Calu3 (cell line): Measurements from ENCODE around the gene MCAM. TPM values are rescaled to one million over a fixed set of nuclear protein-coding genes. Genes with fewer than 3 reads are reported as not detected.
A peak's percentile ranks its signal among the peaks of the same experiment; 100 is the strongest.

Experiments used
- BruUV-seq: library from RNA; stranded (reverse); fragments of 400-500 nt; replicated peaks from 2 replicates; lab custom pipeline; 2021; lab: Mats Ljungman, UMichigan
- CTCF ChIA-PET: fragments of 300-600 bp; sonication (Branson Sonifier 250); formaldehyde crosslinking; loops from one replicate; lab custom pipeline; 2022; ENCODE audit warnings: antibody characterized with exemption; lab: Charles Lee
- DNase-seq: peaks from one replicate; pipeline ENCODE4 v3.0.0; 2022
- H3K27ac Mint-ChIP-seq: one replicate; pipeline ENCODE4 v1.8.0; 2022; ENCODE audit warnings: mixed read lengths; ENCODE audit not compliant: unreplicated experiment
- H3K27me3 Mint-ChIP-seq: one replicate; pipeline ENCODE4 v1.8.0; 2022; ENCODE audit warnings: mixed read lengths; ENCODE audit not compliant: unreplicated experiment
- H3K36me3 Mint-ChIP-seq: one replicate; pipeline ENCODE4 v1.8.0; 2022; ENCODE audit warnings: mild to moderate bottlenecking, moderate library complexity, mixed read lengths; ENCODE audit not compliant: insufficient read depth, unreplicated experiment
- H3K4me1 Mint-ChIP-seq: one replicate; pipeline ENCODE4 v1.8.0; 2022; ENCODE audit warnings: mild to moderate bottlenecking, low read depth, mixed read lengths; ENCODE audit not compliant: unreplicated experiment
- H3K4me3 Mint-ChIP-seq: one replicate; pipeline ENCODE4 v1.8.0; 2022; ENCODE audit warnings: mild to moderate bottlenecking, low read depth, moderate library complexity, mixed read lengths; ENCODE audit not compliant: unreplicated experiment
- H3K9me3 Mint-ChIP-seq: one replicate; pipeline ENCODE4 v1.8.0; 2022; ENCODE audit warnings: low read depth, mixed read lengths; ENCODE audit not compliant: unreplicated experiment
- intact Hi-C: fragments of 100-400 bp; cut with micrococcal nuclease; formaldehyde crosslinking; loops from one replicate; pipeline ENCODE4 v1.10.0; 2022; ENCODE audit not compliant: unreplicated experiment
- total RNA-seq: library from RNA; stranded (reverse); gene quantifications from 2 replicates; pipeline ENCODE4 v1.2.3, GENCODE V29; 2022
- TF ChIP-seq, protein P1 (sequence below): fragments of 200-600 bp; IDR thresholded peaks from one replicate; pipeline ENCODE4 v1.8.0; 2022; ENCODE audit warnings: antibody characterized with exemption; ENCODE audit not compliant: unreplicated experiment

The MCAM gene
- total RNA-seq, 1 experiment from 2014 or later = 25.1 TPM

DNA sequence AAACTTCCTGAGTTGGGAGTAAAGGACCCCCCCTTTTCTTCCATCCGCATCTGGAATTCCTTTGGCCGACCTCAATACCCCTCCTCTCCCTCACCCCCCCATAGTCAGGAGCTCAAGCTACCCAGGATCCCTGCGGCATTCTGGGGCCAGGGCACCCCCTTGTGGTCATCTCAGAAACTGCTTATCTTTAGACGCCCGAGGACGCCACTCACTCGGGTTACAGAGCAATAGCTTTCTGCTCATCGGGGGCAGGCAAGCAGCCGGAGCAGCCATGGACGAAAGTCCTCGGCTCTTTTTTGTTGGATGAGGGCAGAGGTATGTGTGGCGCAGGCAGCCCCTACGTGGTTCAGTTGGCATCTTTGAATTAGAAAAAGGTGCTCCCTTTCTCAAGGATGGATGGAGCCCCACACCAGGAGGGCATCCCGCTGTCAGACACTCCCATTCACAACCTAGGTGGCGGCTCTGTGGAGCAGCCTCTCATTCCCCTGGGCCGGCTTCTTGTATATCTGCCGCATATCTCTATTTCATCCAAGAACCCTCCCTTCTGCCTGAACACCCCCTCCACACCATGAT lies 21.5 kb upstream of the MCAM start:
- Mint-ChIP-seq H3K9me3 (no peaks in the 10 kb centered on the region), H3K4me1 (peaks cover 8% of the 10 kb centered on the region), H3K4me3 (no peak overlapping the region), H3K27ac (no peak overlapping the region), H3K27me3 (peaks cover 29% of the 10 kb centered on the region), H3K36me3 (peaks cover 39% of the 10 kb centered on the region)
- intact Hi-C loops = no loop called here
- peak; percentile 74 for DNase-seq
- TF ChIP-seq, protein P1, sequence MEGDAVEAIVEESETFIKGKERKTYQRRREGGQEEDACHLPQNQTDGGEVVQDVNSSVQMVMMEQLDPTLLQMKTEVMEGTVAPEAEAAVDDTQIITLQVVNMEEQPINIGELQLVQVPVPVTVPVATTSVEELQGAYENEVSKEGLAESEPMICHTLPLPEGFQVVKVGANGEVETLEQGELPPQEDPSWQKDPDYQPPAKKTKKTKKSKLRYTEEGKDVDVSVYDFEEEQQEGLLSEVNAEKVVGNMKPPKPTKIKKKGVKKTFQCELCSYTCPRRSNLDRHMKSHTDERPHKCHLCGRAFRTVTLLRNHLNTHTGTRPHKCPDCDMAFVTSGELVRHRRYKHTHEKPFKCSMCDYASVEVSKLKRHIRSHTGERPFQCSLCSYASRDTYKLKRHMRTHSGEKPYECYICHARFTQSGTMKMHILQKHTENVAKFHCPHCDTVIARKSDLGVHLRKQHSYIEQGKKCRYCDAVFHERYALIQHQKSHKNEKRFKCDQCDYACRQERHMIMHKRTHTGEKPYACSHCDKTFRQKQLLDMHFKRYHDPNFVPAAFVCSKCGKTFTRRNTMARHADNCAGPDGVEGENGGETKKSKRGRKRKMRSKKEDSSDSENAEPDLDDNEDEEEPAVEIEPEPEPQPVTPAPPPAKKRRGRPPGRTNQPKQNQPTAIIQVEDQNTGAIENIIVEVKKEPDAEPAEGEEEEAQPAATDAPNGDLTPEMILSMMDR = peak; percentile 42
- CTCF ChIA-PET = interaction anchor here (0.6 to 2.7 kb wide), 19 partner anchors 10 to 304 kb away, joined by 3 to 14 read pairs (median 4); partner anchors contain the start of gene USP2
- BruUV-seq = no TSS peak

DNA sequence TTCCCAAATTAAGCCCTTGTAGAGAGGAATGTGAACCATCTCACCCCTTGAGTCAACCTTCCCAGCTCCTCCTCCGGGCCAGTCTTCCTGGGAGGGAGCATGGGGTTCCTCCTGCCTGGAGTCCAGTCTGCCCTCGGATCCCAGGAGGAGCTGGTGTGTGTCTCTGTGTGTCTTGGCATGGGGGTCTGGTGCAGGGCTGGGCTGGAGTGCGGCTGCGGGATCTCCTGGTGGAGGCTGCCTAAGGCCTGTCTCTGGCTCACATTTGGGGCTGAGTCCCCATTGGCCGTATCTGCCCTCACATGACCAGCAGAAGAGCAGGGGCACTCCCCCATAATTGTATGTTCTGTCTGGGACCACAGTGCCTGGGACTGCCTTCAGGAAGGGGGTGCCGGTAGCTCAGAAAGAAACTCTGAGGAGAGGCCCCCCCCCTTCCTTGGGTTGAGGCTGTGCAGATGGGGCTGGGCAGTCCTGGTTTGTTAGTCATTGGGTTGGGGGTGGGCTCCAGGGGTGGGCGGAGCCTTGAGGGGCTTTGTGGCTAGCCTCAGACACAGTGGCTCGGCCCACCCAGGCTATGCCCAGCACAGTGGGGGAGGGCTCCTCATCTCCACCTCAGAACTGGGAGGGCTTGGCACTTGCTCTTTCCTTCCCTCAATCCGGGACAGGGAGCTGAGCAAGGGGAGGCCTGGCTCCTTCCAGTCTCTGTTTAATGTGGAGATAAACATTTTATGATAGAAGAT lies 20.8 kb upstream of the MCAM start:
- Mint-ChIP-seq H3K4me3 (no peak overlapping the region), H3K27ac (no peak overlapping the region), H3K27me3 (peaks cover 22% of the 10 kb centered on the region), H3K36me3 (peaks cover 40% of the 10 kb centered on the region), H3K4me1 (peaks cover 8% of the 10 kb centered on the region), H3K9me3 (no peaks in the 10 kb centered on the region)
- intact Hi-C loops = no loop called here
- CTCF ChIA-PET = interaction anchor here (0.6 to 2.7 kb wide), 16 partner anchors 10 to 238 kb away, joined by 3 to 14 read pairs (median 4); partner anchors contain the start of gene USP2
- DNase-seq = no peak
- TF ChIP-seq, protein P1 = no peak
- BruUV-seq = no TSS peak

DNA sequence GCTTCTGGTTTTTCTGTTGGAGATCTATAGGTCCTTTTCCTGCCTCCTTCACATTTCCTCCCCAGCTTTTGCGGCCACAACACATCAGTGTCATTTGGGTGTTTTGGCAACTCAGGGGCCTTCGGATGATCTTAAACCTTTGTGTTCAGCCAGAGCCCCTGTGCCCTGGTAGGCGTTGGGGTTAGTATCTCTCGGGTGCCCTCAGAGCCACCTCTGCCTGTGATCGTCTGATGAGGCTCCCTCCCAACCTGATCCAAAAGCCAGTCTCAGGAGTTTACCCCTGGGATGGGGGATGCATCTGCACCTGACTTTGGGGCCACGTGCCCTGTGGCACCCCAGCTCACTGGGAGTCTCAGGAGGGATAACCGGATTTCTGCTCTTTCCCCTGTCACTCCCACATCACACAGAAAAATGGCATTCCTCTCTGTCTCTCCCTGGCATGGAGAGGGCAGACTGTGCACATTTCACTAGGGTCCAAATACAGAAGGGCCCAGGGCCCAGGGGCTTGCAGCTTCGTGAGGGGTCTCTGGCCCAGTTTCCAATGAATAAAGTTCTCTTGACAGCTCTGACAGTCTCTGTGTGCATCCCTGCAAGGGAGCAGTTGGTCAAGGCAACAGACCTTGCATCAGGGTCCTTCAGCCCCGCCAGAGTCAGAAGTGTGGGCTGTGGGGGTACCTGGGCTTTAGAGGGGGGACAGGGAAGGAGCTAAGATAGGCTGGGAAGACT lies 20.0 kb upstream of the MCAM start:
- TF ChIP-seq, protein P1 = no peak
- H3K4me1 Mint-ChIP-seq = peaks cover 8% of the 10 kb centered on the region
- DNase-seq = no peak
- H3K36me3 Mint-ChIP-seq = peaks cover 42% of the 10 kb centered on the region
- intact Hi-C loops = no loop called here
- peaks cover 17% of the 10 kb centered on the region for H3K27me3 Mint-ChIP-seq
- peak overlapping the region; percentile 60 for H3K27ac Mint-ChIP-seq
- CTCF ChIA-PET = no interaction called here
- no peak overlapping the region for H3K4me3 Mint-ChIP-seq
- BruUV-seq = no TSS peak
- no peaks in the 10 kb centered on the region for H3K9me3 Mint-ChIP-seq

DNA sequence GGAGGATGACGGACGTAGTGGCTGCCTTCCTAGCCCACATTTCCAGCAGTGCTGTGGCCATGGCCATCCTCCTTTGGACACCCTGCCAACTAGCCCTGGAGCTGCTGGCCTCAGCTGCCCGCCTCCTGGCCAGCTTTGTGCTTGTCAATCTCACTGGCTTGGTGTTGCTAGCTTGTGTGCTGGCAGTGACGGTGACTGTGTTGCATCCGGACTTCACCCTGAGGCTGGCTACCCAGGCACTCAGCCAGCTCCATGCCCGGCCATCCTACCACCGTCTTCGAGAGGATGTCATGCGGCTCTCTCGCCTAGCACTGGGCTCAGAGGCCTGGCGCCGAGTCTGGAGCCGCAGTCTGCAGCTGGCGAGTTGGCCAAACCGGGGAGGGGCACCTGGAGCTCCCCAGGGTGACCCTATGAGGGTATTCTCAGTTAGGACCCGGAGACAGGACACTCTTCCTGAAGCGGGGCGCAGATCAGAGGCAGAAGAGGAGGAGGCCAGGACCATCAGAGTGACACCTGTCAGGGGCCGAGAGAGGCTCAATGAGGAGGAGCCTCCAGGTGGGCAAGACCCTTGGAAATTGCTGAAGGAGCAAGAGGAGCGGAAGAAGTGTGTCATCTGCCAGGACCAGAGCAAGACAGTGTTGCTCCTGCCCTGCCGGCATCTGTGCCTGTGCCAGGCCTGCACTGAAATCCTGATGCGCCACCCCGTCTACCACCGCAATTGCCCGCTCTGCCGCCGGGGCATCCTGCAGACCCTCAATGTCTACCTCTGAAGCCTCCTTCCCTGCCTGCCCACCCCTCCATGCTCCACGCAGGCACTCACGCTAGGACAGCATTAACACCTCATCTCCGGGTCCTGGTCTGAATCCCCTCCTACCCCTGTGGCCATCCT lies 19.0 kb upstream of the MCAM start:
- peak overlapping the region; percentile 77 for H3K4me3 Mint-ChIP-seq
- CTCF ChIA-PET = no interaction called here
- no TSS peak for BruUV-seq
- intact Hi-C loops = no loop called here
- peaks cover 13% of the 10 kb centered on the region for H3K27me3 Mint-ChIP-seq
- H3K9me3 Mint-ChIP-seq = no peaks in the 10 kb centered on the region
- TF ChIP-seq, protein P1 = no peak
- peaks cover 42% of the 10 kb centered on the region for H3K36me3 Mint-ChIP-seq
- DNase-seq = no peak
- peak overlapping the region; percentile 60 for H3K27ac Mint-ChIP-seq
- H3K4me1 Mint-ChIP-seq = peaks cover 3% of the 10 kb centered on the region
